Epithelial cell of alveolus of lung (primary cell): ENCODE measurements around the gene TCEAL4. TPM values are rescaled to one million over a fixed set of nuclear protein-coding genes. Genes with fewer than 3 reads are reported as not detected.

ENCODE experiments used
- total RNA-seq: library from RNA; depleted of rRNA; stranded (reverse); fragments of >200 nt; gene quantifications from 2 replicates; pipeline ENCODE4 v1.2.1, GENCODE V29; 2015

TCEAL4 gene
- 24.8 and 39.4 TPM in 2 replicates for total RNA-seq

DNA sequence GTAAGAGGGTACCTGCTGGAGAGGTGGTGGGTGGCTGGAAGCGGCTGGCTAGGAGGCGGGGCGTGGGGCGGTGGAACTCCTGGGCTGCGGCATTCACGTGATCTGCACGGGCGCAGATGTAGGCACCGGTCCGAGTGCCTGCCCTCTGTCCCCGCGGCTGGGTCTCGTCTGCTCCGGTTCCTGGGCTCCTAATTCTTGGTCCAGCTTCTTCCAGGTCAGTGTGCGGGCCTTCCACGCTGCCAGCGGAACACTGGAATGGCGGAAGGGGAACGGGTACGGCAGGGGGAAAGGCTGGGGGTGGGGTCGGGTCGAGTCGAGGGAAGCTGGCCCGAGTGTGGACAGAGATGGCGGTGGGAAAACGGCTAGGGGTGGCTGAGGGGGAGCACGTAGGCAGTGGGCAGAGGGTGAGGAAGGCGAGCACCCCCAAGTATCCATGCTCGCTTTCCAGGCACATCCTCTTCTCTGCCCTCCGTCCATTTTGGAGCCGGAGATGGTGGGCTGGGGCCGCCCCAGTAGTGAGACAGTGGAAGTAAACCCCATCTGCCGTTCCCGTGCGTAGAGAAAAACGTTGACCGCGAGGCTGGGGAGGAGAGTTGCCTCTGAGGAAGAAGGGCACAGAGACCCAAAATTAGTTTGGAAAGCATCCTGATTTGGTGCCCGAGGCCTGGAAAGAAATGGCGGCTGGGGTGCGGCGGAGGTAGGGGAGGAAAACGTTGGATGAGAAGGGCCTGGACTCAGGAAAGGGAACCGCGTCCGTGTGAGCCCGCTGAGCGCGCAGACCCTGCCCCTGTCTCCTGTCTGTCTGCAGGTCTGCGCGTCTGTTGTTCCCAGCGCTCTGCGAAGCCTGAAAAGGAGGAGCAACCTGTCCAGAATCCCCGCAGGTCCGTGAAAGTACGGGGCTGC is at the start of gene TCEAL4:
Gene TCEAL4, plus strand, starts transcription at position 105 of the 903 bp plus-strand sequence. CDS start 1,161 bp downstream, outside the sequence.

DNA sequence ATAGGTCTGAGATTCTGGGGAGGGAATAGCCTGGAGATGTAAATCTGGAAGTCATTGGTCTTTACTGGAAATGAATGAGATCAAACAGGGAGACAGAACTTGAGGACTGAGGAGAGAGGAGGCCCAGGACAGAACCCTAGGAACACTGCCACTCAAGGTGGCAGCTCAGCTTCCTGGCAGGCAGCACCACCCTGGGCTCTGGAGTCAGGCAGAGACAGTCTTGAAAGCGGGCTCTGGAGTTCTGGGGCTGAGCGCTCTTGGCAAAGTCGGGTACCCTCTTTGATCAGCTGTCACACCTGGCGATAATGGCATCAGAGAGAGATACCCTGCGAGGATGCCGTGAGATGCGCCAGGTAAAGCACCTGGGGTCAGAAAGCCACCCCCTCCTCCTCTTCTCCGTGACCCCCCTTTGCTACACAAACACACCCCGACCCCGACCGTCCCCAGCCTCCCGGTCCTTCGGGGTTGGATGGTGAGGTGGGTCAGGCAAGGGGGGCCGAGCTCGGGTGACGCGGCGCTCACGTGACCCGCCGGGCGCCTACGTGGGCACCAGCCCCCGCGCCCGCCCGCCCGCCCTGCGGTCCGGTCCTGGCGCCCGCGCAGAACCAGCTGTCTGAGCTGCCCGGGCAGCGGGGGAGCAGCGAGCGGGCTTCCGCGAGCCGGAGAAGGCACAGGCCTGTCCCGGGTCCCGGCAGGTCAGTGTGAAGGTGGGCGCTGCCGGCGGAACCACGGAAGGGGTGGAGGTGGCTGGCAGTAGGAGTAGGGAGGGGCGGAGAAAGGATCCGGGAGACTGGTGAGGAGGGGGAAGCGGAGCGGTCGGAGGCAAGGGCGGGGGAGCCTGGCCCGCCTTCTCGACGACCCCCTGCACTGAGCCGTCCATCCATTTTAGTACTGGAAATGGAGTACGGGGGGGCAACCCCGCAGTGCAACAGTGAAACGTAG is 22.3 kb downstream of the TCEAL4 start, which contains the start of gene TCEAL3:
Gene TCEAL3, plus strand, starts transcription at position 600 of the 942 bp plus-strand sequence. CDS start 1,102 bp downstream, outside the sequence.

DNA sequence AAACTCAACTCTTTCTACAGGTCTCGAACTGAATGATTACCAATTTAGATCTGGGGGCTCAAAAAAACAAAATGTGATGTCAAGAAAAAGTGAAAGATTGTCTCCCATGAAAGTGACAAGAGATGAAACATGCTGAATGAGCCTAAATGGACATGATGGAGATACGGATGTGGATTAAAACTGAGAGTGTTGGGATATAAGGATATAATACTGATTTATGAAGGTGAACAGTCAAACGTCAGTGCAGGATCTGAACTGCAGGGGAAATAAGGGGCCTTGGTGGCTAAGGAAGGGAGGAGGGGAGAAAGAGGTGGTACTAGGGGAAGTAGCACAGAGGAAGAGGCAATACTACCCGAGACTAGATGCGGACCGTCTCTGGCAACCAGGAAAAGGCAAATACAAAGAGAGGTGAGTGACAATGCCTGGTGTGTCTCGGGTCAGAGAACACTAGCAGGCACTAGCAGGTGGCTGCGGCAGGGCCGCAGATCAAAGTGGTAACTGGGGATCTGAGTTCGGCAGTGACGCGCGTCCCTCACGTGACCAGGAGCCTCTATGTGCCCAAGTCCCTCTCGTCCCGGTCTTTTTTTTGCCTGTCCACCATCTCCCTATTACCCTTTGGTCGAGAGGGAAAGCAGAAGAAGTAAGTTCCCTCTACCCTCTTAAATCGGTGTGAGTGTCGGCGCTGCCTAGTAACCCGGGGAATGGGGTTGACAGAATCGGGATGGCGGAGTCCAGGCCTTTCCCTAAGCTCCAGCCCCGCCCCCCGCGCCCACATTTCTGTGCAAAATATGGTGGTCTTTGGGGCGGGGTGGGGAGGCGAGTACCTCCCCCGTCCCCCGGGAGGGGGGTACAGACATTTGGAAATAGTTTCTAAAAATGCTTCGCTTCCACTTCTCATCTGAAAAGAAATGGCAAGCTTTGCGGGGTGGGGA is 43.3 kb downstream of the TCEAL4 start, which contains the start of gene TCEAL1:
Gene TCEAL1, plus strand, starts transcription at position 590 of the 932 bp plus-strand sequence. CDS start 942 bp downstream, outside the sequence.

Other genes starting within 250 kb of the TCEAL4 start
- gene TCEAL9, start 229.0 kb upstream of the TCEAL4 start, total RNA-seq, result 90.5 and 93.3 TPM in 2 replicates
- 287 and 308 TPM in 2 replicates for gene BEX3, start 209.0 kb upstream of the TCEAL4 start, total RNA-seq
- not detected in 2 replicates for gene RAB40A, start 66.0 kb upstream of the TCEAL4 start, total RNA-seq
- gene TCEAL3, start 22.4 kb downstream of the TCEAL4 start, total RNA-seq, result 8.7 and 10.8 TPM in 2 replicates
- 10.3 and 22.7 TPM in 2 replicates for gene TCEAL1, start 43.5 kb downstream of the TCEAL4 start, total RNA-seq
- 339 and 350 TPM in 2 replicates for gene MORF4L2, start 101.2 kb downstream of the TCEAL4 start, total RNA-seq
- not detected in 2 replicates for gene TMEM31, start 125.4 kb downstream of the TCEAL4 start, total RNA-seq
- gene PLP1, start 191.3 kb downstream of the TCEAL4 start, total RNA-seq, result 2.7 TPM in 1 of 2 replicates, not detected in the other
- gene RAB9B, start 246.7 kb downstream of the TCEAL4 start, total RNA-seq, result 0.13 TPM in 1 of 2 replicates, not detected in the other